ENCODE results near the gene MTUS2.

Gene MTUS2

DNA sequence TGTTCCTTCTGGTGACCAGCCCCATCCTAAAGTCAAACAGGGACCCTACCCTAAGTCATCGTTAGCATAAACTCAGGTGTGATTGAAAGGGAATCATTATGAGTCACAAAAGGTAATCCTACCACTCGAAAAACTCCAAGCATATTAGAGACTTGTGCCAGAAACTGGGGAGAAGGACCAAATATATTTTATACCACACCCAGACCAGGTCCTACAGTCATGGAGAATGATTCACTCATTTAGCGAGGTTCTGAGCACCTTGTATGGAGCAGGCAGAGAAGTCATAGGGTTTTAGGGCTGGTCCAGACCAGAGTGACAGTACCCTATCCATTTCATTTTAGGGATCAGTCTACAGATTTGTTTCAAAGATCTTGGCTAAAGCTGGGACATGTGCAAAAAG, 625.9 kb downstream of the MTUS2 start:
- Mint-ChIP-seq H3K36me3 (ENCODE audit: low read depth) (no peaks in the 10 kb centered on the region), H3K27ac (no peak overlapping the region), H3K4me1 (ENCODE audit: low read depth) (no peaks in the 10 kb centered on the region), H3K9me3 (no peaks in the 10 kb centered on the region), H3K4me3 (no peak overlapping the region), H3K27me3 (peaks cover 11% of the 10 kb centered on the region)

- Mint-ChIP-seq H3K36me3 (ENCODE audit: low read depth) (no peaks in the 10 kb centered on the region), H3K9me3 (no peaks in the 10 kb centered on the region), H3K27me3 (peaks cover 20% of the 10 kb centered on the region), H3K4me3 (no peak overlapping the region), H3K27ac (no peak overlapping the region), H3K4me1 (ENCODE audit: low read depth) (no peaks in the 10 kb centered on the region)
Measured at GRCh38 chr13:29448174-29448573, 628.0 kb downstream of the MTUS2 start.

GRCh38 chr13:29449726-29450125, 629.6 kb downstream of the MTUS2 start:
- H3K4me3 Mint-ChIP-seq: no peak overlapping the region
- no peaks in the 10 kb centered on the region for H3K9me3 Mint-ChIP-seq
- H3K36me3 Mint-ChIP-seq (ENCODE audit: low read depth): no peaks in the 10 kb centered on the region
- peaks cover 25% of the 10 kb centered on the region for H3K27me3 Mint-ChIP-seq
- no peaks in the 10 kb centered on the region for H3K4me1 Mint-ChIP-seq (ENCODE audit: low read depth)
- H3K27ac Mint-ChIP-seq: no peak overlapping the region

- H3K4me1 Mint-ChIP-seq (ENCODE audit: low read depth): no peaks in the 10 kb centered on the region
- no peaks in the 10 kb centered on the region for H3K36me3 Mint-ChIP-seq (ENCODE audit: low read depth)
- H3K4me3 Mint-ChIP-seq: no peak overlapping the region
- H3K27me3 Mint-ChIP-seq: peaks cover 29% of the 10 kb centered on the region
- no peak overlapping the region for H3K27ac Mint-ChIP-seq
- H3K9me3 Mint-ChIP-seq: no peaks in the 10 kb centered on the region
Measured at GRCh38 chr13:29451976-29452375, 631.8 kb downstream of the MTUS2 start.

GRCh38 chr13:29452773-29453616, 632.9 kb downstream of the MTUS2 start:
- Mint-ChIP-seq H3K4me3 (no peak overlapping the region), H3K27ac (no peak overlapping the region), H3K9me3 (no peaks in the 10 kb centered on the region), H3K36me3 (ENCODE audit: low read depth) (no peaks in the 10 kb centered on the region), H3K27me3 (peaks cover 29% of the 10 kb centered on the region), H3K4me1 (ENCODE audit: low read depth) (no peaks in the 10 kb centered on the region)

DNA sequence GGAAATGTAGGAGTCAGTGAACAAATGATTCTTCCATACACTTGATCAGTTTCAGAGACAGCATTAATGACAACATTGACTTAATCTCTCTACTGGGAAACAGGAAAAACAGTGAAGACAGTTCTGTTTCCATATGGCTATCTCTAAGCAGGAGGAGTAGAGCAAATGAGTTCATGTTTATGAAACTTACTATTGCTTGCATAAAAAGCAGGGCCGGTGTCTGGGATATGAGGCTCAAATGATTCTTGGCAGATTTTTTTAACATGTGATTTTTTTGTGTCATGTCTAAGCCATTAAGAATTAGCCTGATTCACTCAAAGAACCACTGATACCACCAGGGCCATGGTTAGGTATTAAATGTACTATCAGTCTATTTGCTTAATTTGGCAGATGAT, 633.5 kb downstream of the MTUS2 start:
- Mint-ChIP-seq H3K4me3 (no peak overlapping the region), H3K27ac (no peak overlapping the region), H3K36me3 (ENCODE audit: low read depth) (no peaks in the 10 kb centered on the region), H3K9me3 (no peaks in the 10 kb centered on the region), H3K27me3 (peaks cover 29% of the 10 kb centered on the region), H3K4me1 (ENCODE audit: low read depth) (no peaks in the 10 kb centered on the region)

- no peaks in the 10 kb centered on the region for H3K4me1 Mint-ChIP-seq (ENCODE audit: low read depth)
- no peak overlapping the region for H3K4me3 Mint-ChIP-seq
- H3K27ac Mint-ChIP-seq: no peak overlapping the region
- peaks cover 24% of the 10 kb centered on the region for H3K27me3 Mint-ChIP-seq
- no peaks in the 10 kb centered on the region for H3K36me3 Mint-ChIP-seq (ENCODE audit: low read depth)
- no peaks in the 10 kb centered on the region for H3K9me3 Mint-ChIP-seq
Measured at GRCh38 chr13:29454931-29455481, 634.9 kb downstream of the MTUS2 start.

GRCh38 chr13:29456419-29456818, 636.3 kb downstream of the MTUS2 start:
- Mint-ChIP-seq H3K27me3 (peaks cover 19% of the 10 kb centered on the region), H3K36me3 (ENCODE audit: low read depth) (no peaks in the 10 kb centered on the region), H3K27ac (peak overlapping the region; percentile 13), H3K4me1 (ENCODE audit: low read depth) (no peaks in the 10 kb centered on the region), H3K9me3 (no peaks in the 10 kb centered on the region), H3K4me3 (no peak overlapping the region)

DNA sequence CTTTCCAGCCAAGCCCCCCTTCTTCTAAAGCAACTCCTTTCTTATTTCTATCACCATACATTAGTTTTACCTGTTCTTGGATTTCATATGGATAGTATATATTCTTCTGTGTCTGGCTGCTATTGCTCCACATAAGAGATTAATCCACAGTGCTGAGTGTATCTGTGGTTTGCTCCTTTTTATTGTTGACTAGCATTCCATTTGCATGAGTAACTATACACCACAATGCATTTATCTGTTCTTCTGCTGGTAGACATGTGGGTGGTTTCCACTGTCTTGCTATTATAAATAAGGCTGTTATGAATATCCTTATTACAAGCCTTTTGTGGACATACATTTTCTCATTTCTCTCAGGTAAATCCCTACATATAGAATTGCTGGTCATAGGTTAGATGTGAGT, 637.2 kb downstream of the MTUS2 start:
- Mint-ChIP-seq H3K27ac (no peak overlapping the region), H3K36me3 (ENCODE audit: low read depth) (no peaks in the 10 kb centered on the region), H3K27me3 (peaks cover 19% of the 10 kb centered on the region), H3K4me1 (ENCODE audit: low read depth) (no peaks in the 10 kb centered on the region), H3K4me3 (no peak overlapping the region), H3K9me3 (no peaks in the 10 kb centered on the region)

DNA sequence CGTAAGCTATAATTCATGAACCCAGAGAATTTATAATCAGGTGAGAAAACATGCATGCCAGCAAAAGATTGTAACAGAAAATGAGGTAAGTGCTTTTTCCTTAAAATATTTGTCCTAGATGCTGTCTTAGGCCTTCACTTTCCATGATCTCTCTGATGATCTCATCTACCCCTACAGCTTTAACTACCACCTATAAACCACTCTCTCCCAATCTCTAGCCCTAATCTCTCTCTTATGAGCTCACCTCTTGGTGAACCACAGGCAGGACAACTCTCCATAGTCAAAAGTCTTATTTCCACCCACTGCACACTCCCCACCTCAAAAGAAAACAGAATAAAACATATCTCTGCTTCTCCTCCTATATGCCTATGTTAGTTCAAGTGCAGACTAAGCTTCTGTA, 638.3 kb downstream of the MTUS2 start:
- Mint-ChIP-seq H3K36me3 (ENCODE audit: low read depth) (no peaks in the 10 kb centered on the region), H3K4me3 (no peak overlapping the region), H3K9me3 (no peaks in the 10 kb centered on the region), H3K27me3 (peaks cover 11% of the 10 kb centered on the region), H3K27ac (no peak overlapping the region), H3K4me1 (ENCODE audit: low read depth) (no peaks in the 10 kb centered on the region)

DNA sequence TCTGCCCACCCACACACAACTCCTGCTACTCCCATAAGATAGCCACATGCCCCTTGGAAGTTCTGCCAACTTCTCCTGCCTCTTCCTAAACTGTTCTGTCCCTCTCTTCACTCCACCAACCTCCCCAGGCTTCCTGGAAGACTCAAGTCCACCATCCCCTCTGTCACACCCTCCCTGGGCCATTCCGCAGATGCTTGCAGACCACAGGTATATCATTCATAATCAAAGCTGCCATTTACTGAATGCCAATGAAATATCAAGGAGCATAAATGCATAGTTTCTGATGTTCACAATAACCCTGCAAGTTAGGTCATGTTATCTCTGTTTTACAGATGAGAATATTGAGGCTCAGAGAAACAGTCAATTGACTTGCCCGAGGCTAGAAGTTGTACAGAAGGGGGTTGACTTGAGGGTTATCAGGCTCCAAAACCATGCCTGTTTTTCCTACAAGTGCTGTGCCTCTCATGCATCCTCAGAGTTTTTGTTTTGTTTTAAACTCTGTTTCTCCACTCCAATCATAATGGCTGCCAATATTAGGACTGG, 639.7 kb downstream of the MTUS2 start:
- no peaks in the 10 kb centered on the region for H3K9me3 Mint-ChIP-seq
- peaks cover 8% of the 10 kb centered on the region for H3K27me3 Mint-ChIP-seq
- no peaks in the 10 kb centered on the region for H3K36me3 Mint-ChIP-seq (ENCODE audit: low read depth)
- H3K4me3 Mint-ChIP-seq: no peak overlapping the region
- H3K27ac Mint-ChIP-seq: no peak overlapping the region
- no peaks in the 10 kb centered on the region for H3K4me1 Mint-ChIP-seq (ENCODE audit: low read depth)

DNA sequence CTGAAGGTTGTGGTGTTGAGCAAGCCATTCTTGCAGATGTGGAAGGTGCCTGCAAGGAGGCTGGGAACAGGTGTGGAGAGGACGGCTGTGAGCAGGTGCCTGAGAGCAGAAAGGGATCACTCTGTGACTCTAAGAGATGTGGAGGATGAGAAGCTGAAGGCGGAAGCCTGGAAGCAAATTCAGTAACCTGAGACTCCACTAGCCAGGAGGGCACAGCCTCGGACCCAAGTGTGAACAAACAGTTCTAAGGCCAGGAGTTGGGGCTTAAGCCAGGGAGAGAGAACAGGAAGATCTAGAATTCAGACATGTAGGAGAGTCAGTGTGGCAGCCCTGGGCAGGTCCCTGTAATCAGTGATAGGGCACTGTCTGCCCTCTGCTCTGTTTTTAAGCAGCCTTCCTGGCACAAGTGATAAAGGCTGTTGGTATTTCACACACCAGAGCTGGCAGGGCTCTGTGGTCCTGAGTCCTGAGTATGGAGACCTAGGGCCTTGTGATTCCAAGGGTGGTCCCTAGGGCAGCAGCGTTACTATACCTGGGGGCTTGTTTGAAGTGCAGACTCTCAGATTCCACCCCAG, 644.1 kb downstream of the MTUS2 start:
- no peaks in the 10 kb centered on the region for H3K9me3 Mint-ChIP-seq

GRCh38 chr13:29465741-29466293, 645.7 kb downstream of the MTUS2 start:
- no peaks in the 10 kb centered on the region for H3K4me1 Mint-ChIP-seq (ENCODE audit: low read depth)
- H3K36me3 Mint-ChIP-seq (ENCODE audit: low read depth): no peaks in the 10 kb centered on the region
- H3K9me3 Mint-ChIP-seq: no peaks in the 10 kb centered on the region
- H3K27ac Mint-ChIP-seq: no peak overlapping the region
- no peaks in the 10 kb centered on the region for H3K27me3 Mint-ChIP-seq
- no peak overlapping the region for H3K4me3 Mint-ChIP-seq

More for the DNA sequence above, 644.1 kb downstream of the MTUS2 start:
- Mint-ChIP-seq H3K27me3 (peaks cover 4% of the 10 kb centered on the region), H3K4me3 (no peak overlapping the region), H3K36me3 (ENCODE audit: low read depth) (no peaks in the 10 kb centered on the region), H3K4me1 (ENCODE audit: low read depth) (no peaks in the 10 kb centered on the region), H3K27ac (no peak overlapping the region)

GRCh38 chr13:29471551-29471950, 651.4 kb downstream of the MTUS2 start:
- Mint-ChIP-seq H3K27ac (no peak overlapping the region), H3K4me3 (no peak overlapping the region), H3K9me3 (no peaks in the 10 kb centered on the region), H3K27me3 (peaks cover 3% of the 10 kb centered on the region), H3K36me3 (ENCODE audit: low read depth) (no peaks in the 10 kb centered on the region), H3K4me1 (ENCODE audit: low read depth) (no peaks in the 10 kb centered on the region)

- H3K4me3 Mint-ChIP-seq: no peak overlapping the region
- H3K36me3 Mint-ChIP-seq (ENCODE audit: low read depth): no peaks in the 10 kb centered on the region
- H3K9me3 Mint-ChIP-seq: no peaks in the 10 kb centered on the region
- no peaks in the 10 kb centered on the region for H3K4me1 Mint-ChIP-seq (ENCODE audit: low read depth)
- peaks cover 6% of the 10 kb centered on the region for H3K27me3 Mint-ChIP-seq
- H3K27ac Mint-ChIP-seq: no peak overlapping the region
Measured at GRCh38 chr13:29472332-29472961, 652.3 kb downstream of the MTUS2 start.

All from stimulated activated naive CD8-positive, alpha-beta T cell treated with anti-CD3 and anti-CD28 coated beads, Interleukin-15, Interleukin-2, amounts not matched to agents 100 ng/mL and 50 ng/mL, for 24 hours (primary cell).